Ishikawa (cell line): Measurements from ENCODE around the gene RNF25.

ENCODE experiments used
- CEBPB ChIP-seq: IDR thresholded peaks from 2 replicates; pipeline ENCODE4 v1.6.1; 2012
- CREB1 ChIP-seq: IDR thresholded peaks from 2 replicates; pipeline ENCODE4 v1.6.1; 2012; ENCODE audit warnings: low read depth
- EGR1 ChIP-seq: IDR thresholded peaks from 2 replicates; pipeline ENCODE4 v1.6.1; 2012
- EP300 ChIP-seq: IDR thresholded peaks from 2 replicates; pipeline ENCODE4 v1.6.1; 2012; ENCODE audit warnings: borderline replicate concordance
- FOXM1 ChIP-seq: IDR thresholded peaks from 2 replicates; pipeline ENCODE4 v1.6.1; 2012; ENCODE audit warnings: low read depth, borderline replicate concordance
- NFIC ChIP-seq: IDR thresholded peaks from 2 replicates; pipeline ENCODE4 v1.6.1; 2012
- RAD21 ChIP-seq: IDR thresholded peaks from 2 replicates; pipeline ENCODE4 v1.6.1; 2012; ENCODE audit warnings: low read depth
- TAF1 ChIP-seq: IDR thresholded peaks from 2 replicates; pipeline ENCODE4 v1.6.1; 2012; ENCODE audit warnings: low read depth, mild to moderate bottlenecking
- TCF12 ChIP-seq: IDR thresholded peaks from 2 replicates; pipeline ENCODE4 v1.6.1; 2012; ENCODE audit warnings: low read depth
- TEAD4 ChIP-seq: IDR thresholded peaks from 2 replicates; pipeline ENCODE4 v1.6.1; 2012
- YY1 ChIP-seq: IDR thresholded peaks from 2 replicates; pipeline ENCODE4 v1.6.1; 2012; ENCODE audit warnings: low read depth
- ZBTB7A ChIP-seq: IDR thresholded peaks from 2 replicates; pipeline ENCODE4 v1.6.1; 2012; ENCODE audit warnings: low read depth
- TF ChIP-seq, protein P1 (sequence below): IDR thresholded peaks from 2 replicates; pipeline ENCODE4 v1.6.1; 2012
- TF ChIP-seq, protein P2 (sequence below): IDR thresholded peaks from 2 replicates; pipeline ENCODE4 v1.6.1; 2012; ENCODE audit warnings: low read depth, mild to moderate bottlenecking
- TF ChIP-seq, protein P3 (sequence below): IDR thresholded peaks from 2 replicates; pipeline ENCODE4 v1.6.1; 2012

RNF25 gene

DNA sequence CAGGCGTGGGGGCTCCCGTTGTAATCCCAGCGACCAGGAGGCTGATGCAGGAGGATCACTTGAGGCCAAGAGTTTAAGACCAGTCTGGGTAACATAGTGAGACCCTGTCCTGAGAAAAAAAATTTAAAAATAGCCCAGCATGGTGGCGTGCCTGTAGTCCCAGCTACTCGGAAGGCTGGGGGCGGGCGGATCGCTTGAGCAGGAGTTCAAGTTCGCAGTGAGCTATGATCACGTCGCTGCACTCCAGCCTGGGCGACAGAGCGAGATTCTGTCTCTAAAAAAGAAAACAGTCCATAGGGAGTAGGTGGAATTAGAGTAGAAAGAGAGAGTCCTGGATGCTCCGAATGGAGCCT is 38.5 kb upstream of the RNF25 start:
- TF ChIP-seq FOXM1 (no peak), CREB1 (no peak), ZBTB7A (no peak), RAD21 (no peak), NFIC (no peak)
- TF ChIP-seq, protein P1, sequence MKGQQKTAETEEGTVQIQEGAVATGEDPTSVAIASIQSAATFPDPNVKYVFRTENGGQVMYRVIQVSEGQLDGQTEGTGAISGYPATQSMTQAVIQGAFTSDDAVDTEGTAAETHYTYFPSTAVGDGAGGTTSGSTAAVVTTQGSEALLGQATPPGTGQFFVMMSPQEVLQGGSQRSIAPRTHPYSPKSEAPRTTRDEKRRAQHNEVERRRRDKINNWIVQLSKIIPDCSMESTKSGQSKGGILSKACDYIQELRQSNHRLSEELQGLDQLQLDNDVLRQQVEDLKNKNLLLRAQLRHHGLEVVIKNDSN = no peak

DNA sequence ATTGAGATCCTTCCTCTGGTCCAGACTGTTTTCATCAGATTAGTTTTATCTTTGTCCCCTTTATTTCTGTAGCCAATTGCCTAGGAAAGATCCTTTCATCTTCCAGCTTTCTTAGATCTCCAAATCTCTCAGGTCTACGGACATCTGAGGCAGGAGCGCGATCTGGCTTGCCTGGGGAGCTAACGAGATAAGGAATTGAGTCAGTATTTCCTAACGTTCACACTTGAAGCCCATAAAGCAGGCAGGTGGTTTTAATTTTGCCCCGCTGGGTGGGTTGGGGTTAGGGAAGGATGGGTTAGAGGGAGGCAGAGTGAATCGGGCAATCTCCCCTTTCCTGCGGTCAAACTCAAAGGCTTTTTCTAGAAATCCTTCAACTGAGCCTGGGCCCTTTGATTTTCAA is 38.1 kb upstream of the RNF25 start:
- no peak for TF ChIP-seq YY1
- no peak for TF ChIP-seq NFIC
- TF ChIP-seq, protein P1 = no peak
- TF ChIP-seq TCF12 = no peak
- no peak for TF ChIP-seq ZBTB7A
- TF ChIP-seq EP300 = no peak
- no peak for TF ChIP-seq FOXM1
- TF ChIP-seq, protein P2, sequence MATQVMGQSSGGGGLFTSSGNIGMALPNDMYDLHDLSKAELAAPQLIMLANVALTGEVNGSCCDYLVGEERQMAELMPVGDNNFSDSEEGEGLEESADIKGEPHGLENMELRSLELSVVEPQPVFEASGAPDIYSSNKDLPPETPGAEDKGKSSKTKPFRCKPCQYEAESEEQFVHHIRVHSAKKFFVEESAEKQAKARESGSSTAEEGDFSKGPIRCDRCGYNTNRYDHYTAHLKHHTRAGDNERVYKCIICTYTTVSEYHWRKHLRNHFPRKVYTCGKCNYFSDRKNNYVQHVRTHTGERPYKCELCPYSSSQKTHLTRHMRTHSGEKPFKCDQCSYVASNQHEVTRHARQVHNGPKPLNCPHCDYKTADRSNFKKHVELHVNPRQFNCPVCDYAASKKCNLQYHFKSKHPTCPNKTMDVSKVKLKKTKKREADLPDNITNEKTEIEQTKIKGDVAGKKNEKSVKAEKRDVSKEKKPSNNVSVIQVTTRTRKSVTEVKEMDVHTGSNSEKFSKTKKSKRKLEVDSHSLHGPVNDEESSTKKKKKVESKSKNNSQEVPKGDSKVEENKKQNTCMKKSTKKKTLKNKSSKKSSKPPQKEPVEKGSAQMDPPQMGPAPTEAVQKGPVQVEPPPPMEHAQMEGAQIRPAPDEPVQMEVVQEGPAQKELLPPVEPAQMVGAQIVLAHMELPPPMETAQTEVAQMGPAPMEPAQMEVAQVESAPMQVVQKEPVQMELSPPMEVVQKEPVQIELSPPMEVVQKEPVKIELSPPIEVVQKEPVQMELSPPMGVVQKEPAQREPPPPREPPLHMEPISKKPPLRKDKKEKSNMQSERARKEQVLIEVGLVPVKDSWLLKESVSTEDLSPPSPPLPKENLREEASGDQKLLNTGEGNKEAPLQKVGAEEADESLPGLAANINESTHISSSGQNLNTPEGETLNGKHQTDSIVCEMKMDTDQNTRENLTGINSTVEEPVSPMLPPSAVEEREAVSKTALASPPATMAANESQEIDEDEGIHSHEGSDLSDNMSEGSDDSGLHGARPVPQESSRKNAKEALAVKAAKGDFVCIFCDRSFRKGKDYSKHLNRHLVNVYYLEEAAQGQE = no peak
- no peak for TF ChIP-seq CEBPB
- TF ChIP-seq CREB1 = no peak
- TF ChIP-seq TAF1 = no peak
- no peak for TF ChIP-seq EGR1
- TF ChIP-seq RAD21 = no peak
- TF ChIP-seq TEAD4 = no peak
- TF ChIP-seq, protein P3, sequence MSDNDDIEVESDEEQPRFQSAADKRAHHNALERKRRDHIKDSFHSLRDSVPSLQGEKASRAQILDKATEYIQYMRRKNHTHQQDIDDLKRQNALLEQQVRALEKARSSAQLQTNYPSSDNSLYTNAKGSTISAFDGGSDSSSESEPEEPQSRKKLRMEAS = no peak

DNA sequence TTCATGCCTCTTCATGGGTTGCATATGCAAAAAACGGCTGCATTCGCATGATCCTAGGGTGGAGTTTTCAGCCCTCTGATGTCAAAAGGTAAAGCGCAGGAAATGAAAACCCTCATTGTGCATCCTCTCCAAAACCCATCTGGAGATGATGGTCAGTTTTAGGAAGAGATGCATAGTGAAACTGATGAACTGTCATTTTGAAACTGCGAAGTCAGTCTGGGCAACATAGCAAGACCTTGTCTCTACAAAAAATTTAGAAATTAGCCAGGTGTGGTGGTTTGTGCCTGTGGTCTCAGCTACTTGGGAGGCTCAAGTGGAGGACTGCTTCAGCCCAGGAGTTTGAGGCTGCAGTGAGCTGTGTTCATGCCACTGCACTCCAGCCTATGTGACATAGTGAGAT is 36.3 kb upstream of the RNF25 start:
- TF ChIP-seq, protein P1 = no peak
- TF ChIP-seq ZBTB7A (no peak), TEAD4 (no peak), EP300 (no peak), YY1 (no peak), FOXM1 (no peak), CEBPB (no peak), TAF1 (no peak), TCF12 (no peak), RAD21 (no peak), NFIC (no peak), EGR1 (no peak), CREB1 (no peak)
- TF ChIP-seq, protein P3 = no peak
- TF ChIP-seq, protein P2 = no peak

DNA sequence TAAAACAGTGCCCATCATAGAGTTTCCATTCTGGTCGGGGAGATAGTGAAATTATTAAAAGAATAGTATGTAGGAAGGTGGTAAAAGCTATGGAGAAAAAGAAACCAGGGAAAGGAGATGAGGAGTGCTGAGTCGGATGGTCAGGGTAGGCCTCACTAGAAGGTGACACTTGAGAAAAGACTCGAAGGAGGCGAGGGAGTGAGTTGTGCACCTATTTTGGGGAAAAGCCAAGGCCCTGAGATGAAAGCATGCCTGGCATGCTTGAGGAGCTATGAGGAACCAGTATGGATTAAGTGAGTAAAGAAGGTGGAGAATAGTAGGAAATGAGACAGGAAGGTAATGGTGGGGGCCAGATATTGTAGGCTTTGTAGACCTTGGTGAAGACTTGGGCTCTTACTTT is 31.5 kb upstream of the RNF25 start:
- TF ChIP-seq ZBTB7A (no peak), CREB1 (no peak)
- TF ChIP-seq, protein P1 = no peak
- TF ChIP-seq, protein P2 = no peak
